Ascending aorta (tissue), 2 donors: ENCODE data around the gene TBXA2R. TPM values are rescaled to one million over a fixed set of nuclear protein-coding genes. Genes with fewer than 3 reads are reported as not detected.

Source experiments
- DNase-seq, 2 donors: peaks; one replicate each; pipeline ENCODE4 v3.0.0-alpha.2; 2019; ENCODE audit warnings: low spot score in 2 of 2
- H3K27ac ChIP-seq, 2 donors: fragments of 200-600 bp; sonication (generic); one replicate each; pipeline ENCODE4 v1.5.1; 2016 to 2017; ENCODE audit warnings: mild to moderate bottlenecking in 1 of 2
- H3K27me3 ChIP-seq: fragments of 200-600 bp; sonication (generic); one replicate; pipeline ENCODE4 v1.5.1; 2017
- H3K36me3 ChIP-seq, 2 donors: fragments of 200-600 bp; sonication (generic); one replicate each; pipeline ENCODE4 v1.5.1; 2016
- H3K4me1 ChIP-seq, 2 donors: fragments of 200-600 bp; sonication (generic); one replicate each; pipeline ENCODE4 v1.5.1; 2016 to 2017; ENCODE audit warnings: mild to moderate bottlenecking in 1 of 2
- H3K4me3 ChIP-seq, 2 donors: fragments of 200-600 bp; sonication (generic); one replicate each; pipeline ENCODE4 v1.5.1; 2016 to 2017; ENCODE audit warnings: mild to moderate bottlenecking in 1 of 2
- H3K9me3 ChIP-seq, 2 donors: fragments of 200-600 bp; sonication (generic); one replicate each; pipeline ENCODE4 v1.5.1; 2016
- CTCF ChIP-seq, 3 experiments: fragments of 200-600 bp in 2 of 3; fragments of 450-650 bp in 1 of 3; sonication (generic) in 2 of 3; IDR thresholded peaks; one replicate each; pipeline ENCODE4 v1.5.1; 2016 to 2019; ENCODE audit warnings: antibody characterized with exemption in 3 of 3, mild to moderate bottlenecking in 1 of 3, moderate library complexity in 1 of 3
- intact Hi-C: fragments of 100-400 bp; cut with DNase I; formaldehyde crosslinking; loops from one replicate; pipeline ENCODE4 v1.15.1; 2023
- total RNA-seq: library from RNA; depleted of rRNA; stranded (reverse); fragments of >200 nt; gene quantifications from one replicate; pipeline ENCODE4 v1.1.0, GENCODE V29; 2016

Gene TBXA2R
- total RNA-seq, 1 donor from 2014 or later = 37.8 TPM

GRCh38 chr19:3645726-3646125 lies 39.1 kb upstream of the TBXA2R start:
- no peak for DNase-seq
- peaks cover 61 to 77% of the 10 kb centered on the region in 2 donors for H3K36me3 ChIP-seq
- H3K27me3 ChIP-seq = no peaks in the 10 kb centered on the region
- H3K9me3 ChIP-seq = no peaks in the 10 kb centered on the region
- intact Hi-C loops = no loop called here
- no peak overlapping the region for H3K27ac ChIP-seq
- no peak for TF ChIP-seq CTCF (IDR thresholded peaks at IDR 0.05)
- H3K4me3 ChIP-seq = no peak overlapping the region
- H3K4me1 ChIP-seq = no peaks in the 10 kb centered on the region

GRCh38 chr19:3645067-3645396 lies 38.4 kb upstream of the TBXA2R start:
- no peak for TF ChIP-seq CTCF (IDR thresholded peaks at IDR 0.05)
- no peaks in the 10 kb centered on the region for H3K4me1 ChIP-seq
- intact Hi-C loops = no loop called here

GRCh38 chr19:3644351-3645066 lies 37.8 kb upstream of the TBXA2R start:
- Histone ChIP-seq H3K27me3 (no peaks in the 10 kb centered on the region), H3K27ac (no peak overlapping the region), H3K4me3 (no peak overlapping the region), H3K4me1 (no peaks in the 10 kb centered on the region), H3K9me3 (no peaks in the 10 kb centered on the region), H3K36me3 (peaks cover 63 to 80% of the 10 kb centered on the region in 2 donors)
- no peak for TF ChIP-seq CTCF (IDR thresholded peaks at IDR 0.05)
- DNase-seq = no peak
- intact Hi-C loops = no loop called here

More at GRCh38 chr19:3645067-3645396, 38.4 kb upstream of the TBXA2R start:
- H3K27me3 ChIP-seq = no peaks in the 10 kb centered on the region
- H3K36me3 ChIP-seq = peaks cover 59 to 77% of the 10 kb centered on the region in 2 donors
- no peak overlapping the region for H3K4me3 ChIP-seq
- H3K27ac ChIP-seq = no peak overlapping the region
- H3K9me3 ChIP-seq = no peaks in the 10 kb centered on the region
- no peak for DNase-seq

- Histone ChIP-seq H3K27me3 (no peaks in the 10 kb centered on the region), H3K9me3 (no peaks in the 10 kb centered on the region), H3K4me1 (no peaks in the 10 kb centered on the region), H3K4me3 (no peak overlapping the region), H3K36me3 (peaks cover 70 to 87% of the 10 kb centered on the region in 2 donors), H3K27ac (no peak overlapping the region)
- intact Hi-C loops = no loop called here
- no peak for TF ChIP-seq CTCF (IDR thresholded peaks at IDR 0.05)
- no peak for DNase-seq
Observed at GRCh38 chr19:3643674-3644313, 37.1 kb upstream of the TBXA2R start.

GRCh38 chr19:3642987-3643673 lies 36.5 kb upstream of the TBXA2R start:
- H3K27me3 ChIP-seq = no peaks in the 10 kb centered on the region
- intact Hi-C loops = no loop called here
- H3K9me3 ChIP-seq = no peaks in the 10 kb centered on the region
- H3K4me1 ChIP-seq = no peaks in the 10 kb centered on the region
- no peak overlapping the region for H3K27ac ChIP-seq
- peaks cover 70 to 87% of the 10 kb centered on the region in 2 donors for H3K36me3 ChIP-seq
- no peak for TF ChIP-seq CTCF (IDR thresholded peaks at IDR 0.05)
- H3K4me3 ChIP-seq = no peak overlapping the region
- no peak for DNase-seq
